Natural killer cell treated with Interleukin-12 subunit alpha and Interleukin-12 subunit beta and Interleukin-15 and Interleukin-18, amount 100 ng/mL, for 72 hours (primary cell): ENCODE measurements around the gene SUMF2. TPM values are rescaled to one million over a fixed set of nuclear protein-coding genes. Genes with fewer than 3 reads are reported as not detected.

Experiments
- total RNA-seq, 2 donors: library from RNA; stranded (reverse); gene quantifications; one replicate each; pipeline ENCODE4 v1.2.3, GENCODE V29; 2022

Gene SUMF2
- total RNA-seq, 2 donors from 2014 or later = 101 to 117 TPM

Other genes starting within 250 kb of the SUMF2 start
- gene SEPTIN14, start 201.5 kb upstream of the SUMF2 start, total RNA-seq = not detected
- 1 to 10 TPM; 1.4 to 3.6 TPM for gene ZNF713, start 176.8 kb upstream of the SUMF2 start, total RNA-seq
- 10 to 100 TPM; 20.9 to 28.7 TPM for gene MRPS17, start 112.4 kb upstream of the SUMF2 start, total RNA-seq
- gene NIPSNAP2, start 99.7 kb upstream of the SUMF2 start, total RNA-seq = 10 to 100 TPM; 22.1 to 29.0 TPM
- gene PSPH, start 12.8 kb upstream of the SUMF2 start, total RNA-seq = 10 to 100 TPM in 1 of 2 donors, 1 to 10 TPM in 1; 9.3 to 28.8 TPM
- 100 to 1,000 TPM; 188 to 277 TPM for gene CCT6A, start 12.5 kb upstream of the SUMF2 start, total RNA-seq
- gene PHKG1, start 28.7 kb downstream of the SUMF2 start, total RNA-seq = 1 to 10 TPM; 1.6 to 6.2 TPM
- gene CHCHD2, start 42.2 kb downstream of the SUMF2 start, total RNA-seq = 100 to 1,000 TPM; 419 to 616 TPM
- gene NUPR2, start 52.1 kb downstream of the SUMF2 start, total RNA-seq = not detected